ENCODE results near the gene MKLN1. TPM values are rescaled to one million over a fixed set of nuclear protein-coding genes. Genes with fewer than 3 reads are reported as not detected.

MKLN1 gene
- total RNA-seq (2022; extraction: Qiagen RNA extraction), result 27.7 to 36.0 TPM (median 32.8 TPM) in 5 replicates

GRCh38 chr7:131327626-131328376 lies at the start of gene MKLN1:
Gene MKLN1, plus strand, starts transcription at chr7:131327876. Its CDS starts 24 bp downstream, at chr7:131327900.

Other genes starting within 250 kb of the MKLN1 start
- 31.8 to 47.5 TPM (median 42.1 TPM) in 5 replicates for gene PODXL, start 228.8 kb downstream of the MKLN1 start, total RNA-seq (2022; extraction: Qiagen RNA extraction)

Measured in A549 treated with AZD2906 at 1 μM for 4 hours (cell line).